Measurements from ENCODE around the gene TRPM6.

The TRPM6 gene

GRCh38 chr9:74777136-74777879 lies 110.4 kb downstream of the TRPM6 start:
- DNase-seq (ENCODE audit: low read depth) = peak; percentile 33
- no peak overlapping the region for H3K4me3 ChIP-seq (ENCODE audit: low read depth, low read length)
- peak; percentile 66 for TF ChIP-seq CTCF (IDR thresholded peaks at IDR 0.05; ENCODE audit: low read depth, low read length, missing control alignments)

- DNase-seq (ENCODE audit: low read depth) = no peak
- TF ChIP-seq CTCF (IDR thresholded peaks at IDR 0.05; ENCODE audit: low read depth, low read length, missing control alignments) = no peak
- no peak overlapping the region for H3K4me3 ChIP-seq (ENCODE audit: low read depth, low read length)
Measured at GRCh38 chr9:74775396-74775795, 112.3 kb downstream of the TRPM6 start.

GRCh38 chr9:74773886-74774479 lies 113.7 kb downstream of the TRPM6 start:
- H3K4me3 ChIP-seq (ENCODE audit: low read depth, low read length) = no peak overlapping the region
- peak; percentile 29 for DNase-seq (ENCODE audit: low read depth)
- peak; percentile 76 for TF ChIP-seq CTCF (IDR thresholded peaks at IDR 0.05; ENCODE audit: low read depth, low read length, missing control alignments)

- no peak for DNase-seq (ENCODE audit: low read depth)
- H3K4me3 ChIP-seq (ENCODE audit: low read depth, low read length) = no peak overlapping the region
- no peak for TF ChIP-seq CTCF (IDR thresholded peaks at IDR 0.05; ENCODE audit: low read depth, low read length, missing control alignments)
Measured at GRCh38 chr9:74772121-74772520, 115.6 kb downstream of the TRPM6 start.

GRCh38 chr9:74771672-74772071 lies 116.0 kb downstream of the TRPM6 start:
- DNase-seq (ENCODE audit: low read depth) = no peak
- TF ChIP-seq CTCF (IDR thresholded peaks at IDR 0.05; ENCODE audit: low read depth, low read length, missing control alignments) = no peak
- no peak overlapping the region for H3K4me3 ChIP-seq (ENCODE audit: low read depth, low read length)

GRCh38 chr9:74771262-74771585 lies 116.5 kb downstream of the TRPM6 start:
- TF ChIP-seq CTCF (IDR thresholded peaks at IDR 0.05; ENCODE audit: low read depth, low read length, missing control alignments) = no peak
- no peak overlapping the region for H3K4me3 ChIP-seq (ENCODE audit: low read depth, low read length)
- DNase-seq (ENCODE audit: low read depth) = no peak
